Trophoblast cell (in vitro differentiated cells and primary cell): ENCODE results near the gene LRRC8D.
A peak's percentile ranks its signal among the peaks of the same experiment; 100 is the strongest.

Experiments
- DNase-seq, 2 donors: peaks; one replicate each; pipeline ENCODE4 v3.0.0-alpha.2; 2016
- H2AFZ ChIP-seq: 2 replicates; pipeline ENCODE4 v1.6.1; 2013; ENCODE audit warnings: low read length, moderate library complexity, mild to moderate bottlenecking; ENCODE audit not compliant: insufficient read depth, poor library complexity
- H2AK5ac ChIP-seq: 2 replicates; pipeline ENCODE4 v1.6.1; 2013; ENCODE audit warnings: mild to moderate bottlenecking, low read length
- H2BK120ac ChIP-seq: 2 replicates; pipeline ENCODE4 v1.6.1; 2013; ENCODE audit warnings: low read length, mild to moderate bottlenecking, moderate library complexity; ENCODE audit not compliant: insufficient read depth, poor library complexity
- H2BK12ac ChIP-seq: 2 replicates; pipeline ENCODE4 v1.6.1; 2013; ENCODE audit warnings: mild to moderate bottlenecking, low read length, moderate library complexity
- H2BK5ac ChIP-seq: 2 replicates; pipeline ENCODE4 v1.6.1; 2013; ENCODE audit warnings: low read length, low read depth, moderate library complexity, mild to moderate bottlenecking; ENCODE audit not compliant: poor library complexity
- H3K14ac ChIP-seq: 2 replicates; pipeline ENCODE4 v1.6.1; 2013; ENCODE audit warnings: mild to moderate bottlenecking, low read length
- H3K18ac ChIP-seq: 2 replicates; pipeline ENCODE4 v1.6.1; 2013; ENCODE audit warnings: mild to moderate bottlenecking, low read length
- H3K23ac ChIP-seq: 2 replicates; pipeline ENCODE4 v1.6.1; 2013; ENCODE audit warnings: low read length
- H3K27ac ChIP-seq: 2 replicates; pipeline ENCODE4 v1.5.1; 2013; ENCODE audit warnings: low read depth, mild to moderate bottlenecking, inconsistent platforms, low read length, moderate library complexity
- H3K27me3 ChIP-seq: 2 replicates; pipeline ENCODE4 v1.6.1; 2013; ENCODE audit warnings: inconsistent platforms, mild to moderate bottlenecking, low read length, moderate library complexity; ENCODE audit not compliant: insufficient read depth
- H3K36me3 ChIP-seq, 2 experiments: 1 replicate in 1 of 2; 2 replicates in 1 of 2; pipeline ENCODE4 v1.6.1; 2013; ENCODE audit warnings: low read length in 2 of 2, mild to moderate bottlenecking in 2 of 2, moderate library complexity in 1 of 2; ENCODE audit not compliant: insufficient read depth in 2 of 2, control insufficient read depth in 1 of 2
- H3K4ac ChIP-seq: 2 replicates; pipeline ENCODE4 v1.6.1; 2013; ENCODE audit warnings: low read depth, mild to moderate bottlenecking, low read length, moderate library complexity
- H3K4me1 ChIP-seq, 2 experiments: 1 replicate in 1 of 2; 2 replicates in 1 of 2; pipeline ENCODE4 v1.6.1; 2013; ENCODE audit warnings: low read length in 2 of 2, mild to moderate bottlenecking in 2 of 2, moderate library complexity in 1 of 2; ENCODE audit not compliant: insufficient read depth in 2 of 2, control insufficient read depth in 1 of 2
- H3K4me2 ChIP-seq: 2 replicates; pipeline ENCODE4 v1.6.1; 2013; ENCODE audit warnings: inconsistent platforms, mild to moderate bottlenecking, low read length, moderate library complexity
- H3K4me3 ChIP-seq: 2 replicates; pipeline ENCODE4 v1.5.1; 2013; ENCODE audit warnings: mild to moderate bottlenecking, low read depth, low read length, inconsistent platforms
- H3K79me1 ChIP-seq: one replicate; pipeline ENCODE4 v1.6.1; 2013; ENCODE audit warnings: low read length
- H3K79me2 ChIP-seq: 2 replicates; pipeline ENCODE4 v1.6.1; 2013; ENCODE audit warnings: low read length, mild to moderate bottlenecking; ENCODE audit not compliant: control insufficient read depth, insufficient read depth, poor library complexity
- H3K9ac ChIP-seq: 2 replicates; pipeline ENCODE4 v1.6.1; 2013; ENCODE audit warnings: mild to moderate bottlenecking, low read length
- H3K9me3 ChIP-seq: 2 replicates; pipeline ENCODE4 v1.6.1; 2013; ENCODE audit warnings: low read depth, mild to moderate bottlenecking, control low read depth, inconsistent platforms, low read length; ENCODE audit not compliant: insufficient read depth
- H4K12ac ChIP-seq: 2 replicates; pipeline ENCODE4 v1.6.1; 2013; ENCODE audit warnings: low read depth, mild to moderate bottlenecking, low read length, moderate library complexity
- H4K8ac ChIP-seq: 2 replicates; pipeline ENCODE4 v1.6.1; 2013; ENCODE audit warnings: low read depth, mild to moderate bottlenecking, low read length, moderate library complexity
- H4K91ac ChIP-seq: one replicate; pipeline ENCODE4 v1.6.1; 2013; ENCODE audit warnings: low read depth, mild to moderate bottlenecking, low read length, moderate library complexity
- WGBS: extraction: QIAGEN DNeasy Blood & Tissue Kit; methylation state at CpG from one replicate; pipeline ENCODE4 v1.1.7; 2013; ENCODE audit warnings: missing lambda C conversion rate; ENCODE audit not compliant: insufficient read length, insufficient coverage; ENCODE audit errors: extremely low coverage; 5-methylcytosine and 5-hydroxymethylcytosine counted together

The LRRC8D gene

GRCh38 chr1:89877756-89878155 lies 56.9 kb downstream of the LRRC8D start:
- Histone ChIP-seq H4K12ac (no peak overlapping the region), H2BK120ac (no peak overlapping the region), H2BK12ac (no peak overlapping the region), H2AFZ (no peak overlapping the region), H3K18ac (no peak overlapping the region), H3K4me1 (peaks cover 0 to 2% of the 10 kb centered on the region in 2 experiments), H3K9me3 (peaks cover 4% of the 10 kb centered on the region), H3K79me2 (no peaks in the 10 kb centered on the region), H3K4me2 (no peak overlapping the region), H3K27me3 (no peaks in the 10 kb centered on the region), H3K27ac (no peak overlapping the region), H3K79me1 (no peaks in the 10 kb centered on the region), H3K4me3 (no peak overlapping the region), H4K8ac (no peak overlapping the region), H2BK5ac (no peak overlapping the region), H4K91ac (no peak overlapping the region), H3K9ac (no peak overlapping the region), H3K23ac (no peak overlapping the region), H3K4ac (no peak overlapping the region), H3K14ac (no peak overlapping the region), H2AK5ac (no peak overlapping the region), H3K36me3 (peaks cover 2 to 3% of the 10 kb centered on the region in 2 experiments)
- no CpG with 5 or more reads among the region's 2 CpGs for WGBS
- DNase-seq, result no peak

GRCh38 chr1:89878256-89878655 lies 57.4 kb downstream of the LRRC8D start:
- no peak overlapping the region for H3K27ac ChIP-seq
- no peaks in the 10 kb centered on the region for H3K79me2 ChIP-seq
- no peak overlapping the region for H3K9ac ChIP-seq
- H2AFZ ChIP-seq, result no peak overlapping the region
- no peak overlapping the region for H2BK12ac ChIP-seq
- H4K8ac ChIP-seq, result no peak overlapping the region
- no peaks in the 10 kb centered on the region for H3K79me1 ChIP-seq
- H3K23ac ChIP-seq, result no peak overlapping the region
- H2BK120ac ChIP-seq, result no peak overlapping the region
- H2AK5ac ChIP-seq, result no peak overlapping the region
- no peak overlapping the region for H3K18ac ChIP-seq
- H4K12ac ChIP-seq, result no peak overlapping the region
- no peak overlapping the region for H4K91ac ChIP-seq
- no peak overlapping the region for H2BK5ac ChIP-seq
- H3K4me2 ChIP-seq, result no peak overlapping the region
- H3K27me3 ChIP-seq, result no peaks in the 10 kb centered on the region
- no peak overlapping the region for H3K14ac ChIP-seq
- H3K4me1 ChIP-seq, result peaks cover 0 to 2% of the 10 kb centered on the region in 2 experiments
- no CpG with 5 or more reads among the region's 1 CpG for WGBS
- DNase-seq, result no peak
- H3K4me3 ChIP-seq, result no peak overlapping the region
- H3K4ac ChIP-seq, result no peak overlapping the region
- peaks cover 4% of the 10 kb centered on the region for H3K9me3 ChIP-seq
- H3K36me3 ChIP-seq, result peaks cover 2 to 5% of the 10 kb centered on the region in 2 experiments

GRCh38 chr1:89880679-89881078 lies 59.8 kb downstream of the LRRC8D start:
- WGBS, result no CpG with 5 or more reads among the region's 1 CpG
- Histone ChIP-seq H4K91ac (no peak overlapping the region), H3K27me3 (no peaks in the 10 kb centered on the region), H2AFZ (no peak overlapping the region), H3K4ac (no peak overlapping the region), H3K4me3 (no peak overlapping the region), H3K79me2 (no peaks in the 10 kb centered on the region), H3K27ac (no peak overlapping the region), H2AK5ac (no peak overlapping the region), H3K36me3 (peaks cover 2 to 5% of the 10 kb centered on the region in 2 experiments), H3K4me1 (peaks cover 2 to 4% of the 10 kb centered on the region in 2 experiments), H3K23ac (no peak overlapping the region), H2BK5ac (no peak overlapping the region), H4K8ac (no peak overlapping the region), H2BK12ac (no peak overlapping the region), H3K4me2 (no peak overlapping the region), H3K9me3 (peaks cover 4% of the 10 kb centered on the region), H3K14ac (no peak overlapping the region), H2BK120ac (no peak overlapping the region), H4K12ac (no peak overlapping the region), H3K79me1 (peaks cover 3% of the 10 kb centered on the region), H3K18ac (no peak overlapping the region), H3K9ac (no peak overlapping the region)
- DNase-seq, result no peak

- no peak overlapping the region for H2BK5ac ChIP-seq
- H3K27me3 ChIP-seq, result no peaks in the 10 kb centered on the region
- no peaks in the 10 kb centered on the region for H3K79me2 ChIP-seq
- H3K4ac ChIP-seq, result no peak overlapping the region
- WGBS, result no CpG with 5 or more reads among the region's 1 CpG
- H3K14ac ChIP-seq, result no peak overlapping the region
- H3K4me1 ChIP-seq, result peaks cover 0 to 4% of the 10 kb centered on the region in 2 experiments
- no peak overlapping the region for H3K9ac ChIP-seq
- no peak overlapping the region for H3K27ac ChIP-seq
- H3K18ac ChIP-seq, result no peak overlapping the region
- H2AK5ac ChIP-seq, result no peak overlapping the region
- peaks cover 3% of the 10 kb centered on the region for H3K79me1 ChIP-seq
- H4K8ac ChIP-seq, result no peak overlapping the region
- no peak overlapping the region for H3K4me3 ChIP-seq
- H2BK12ac ChIP-seq, result no peak overlapping the region
- no peak overlapping the region for H3K4me2 ChIP-seq
- H2AFZ ChIP-seq, result no peak overlapping the region
- H3K36me3 ChIP-seq, result peaks cover 2 to 5% of the 10 kb centered on the region in 2 experiments
- no peak overlapping the region for H4K91ac ChIP-seq
- peaks cover 4% of the 10 kb centered on the region for H3K9me3 ChIP-seq
- no peak overlapping the region for H4K12ac ChIP-seq
- no peak overlapping the region for H2BK120ac ChIP-seq
- H3K23ac ChIP-seq, result no peak overlapping the region
- peak; percentile 21 to 60 for DNase-seq
Observed at GRCh38 chr1:89881415-89882058, 60.7 kb downstream of the LRRC8D start.
